HG02798 (cell line): ENCODE data around the gene HMG20A.
A peak's percentile ranks its signal among the peaks of the same experiment; 100 is the strongest.
"Not testable (repeated sequence)": the region's sequence is repeated elsewhere in the genome, so short reads cannot be mapped to it uniquely, and the experiment has no call there.

Experiments
- ATAC-seq: cut with Tn5 transposase; IDR thresholded peaks from one replicate; pipeline ENCODE4 v1.9.1; 2021; ENCODE audit warnings: mild to moderate bottlenecking; ENCODE audit not compliant: unreplicated experiment, poor library complexity

HMG20A gene

DNA sequence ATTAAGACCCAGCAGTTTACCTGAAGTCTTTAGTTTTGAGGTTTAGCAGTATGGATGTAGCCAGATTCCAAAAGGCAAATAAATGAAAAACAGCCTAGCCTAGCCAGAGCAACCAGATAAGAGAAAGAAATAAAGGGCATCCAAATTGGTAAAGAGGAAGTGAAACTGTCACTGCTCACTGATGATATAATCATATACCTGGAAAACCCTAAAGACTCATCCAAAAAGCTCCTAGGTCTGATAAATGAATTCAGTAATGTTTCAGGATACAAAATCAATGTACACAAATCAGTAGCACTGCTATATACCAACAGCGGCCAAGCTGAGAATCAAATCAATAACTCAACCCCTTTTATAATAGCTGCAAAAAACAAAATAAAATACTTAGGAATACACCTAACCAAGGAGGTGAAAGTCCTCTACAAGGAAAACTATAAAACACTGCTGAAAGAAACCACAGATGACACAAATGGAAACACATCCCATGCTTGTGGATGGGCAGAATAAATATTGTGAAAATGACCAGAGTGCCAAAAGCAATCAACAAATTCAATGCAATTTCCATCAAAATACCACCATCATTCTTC is 14.4 kb upstream of the HMG20A start:
- not testable (repeated sequence) for ATAC-seq

DNA sequence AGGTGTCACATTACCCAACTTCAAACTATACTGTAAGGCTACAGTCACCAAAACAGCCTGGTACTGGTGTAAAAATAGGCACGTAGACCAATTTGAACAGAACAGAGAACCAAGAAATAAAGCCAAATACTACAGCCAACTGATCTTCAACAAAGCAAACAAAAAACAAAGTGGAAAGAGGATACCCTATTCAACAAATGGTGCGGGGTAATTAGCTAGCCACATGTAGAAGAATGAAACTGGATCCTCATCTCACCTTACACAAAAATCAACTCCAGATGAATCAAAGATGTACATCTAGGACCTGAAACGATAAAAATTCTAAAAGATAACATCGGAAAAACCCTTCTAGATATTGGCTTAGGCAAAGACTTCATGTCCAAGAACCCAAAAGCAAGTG is 13.8 kb upstream of the HMG20A start:
- ATAC-seq, result no peak

DNA sequence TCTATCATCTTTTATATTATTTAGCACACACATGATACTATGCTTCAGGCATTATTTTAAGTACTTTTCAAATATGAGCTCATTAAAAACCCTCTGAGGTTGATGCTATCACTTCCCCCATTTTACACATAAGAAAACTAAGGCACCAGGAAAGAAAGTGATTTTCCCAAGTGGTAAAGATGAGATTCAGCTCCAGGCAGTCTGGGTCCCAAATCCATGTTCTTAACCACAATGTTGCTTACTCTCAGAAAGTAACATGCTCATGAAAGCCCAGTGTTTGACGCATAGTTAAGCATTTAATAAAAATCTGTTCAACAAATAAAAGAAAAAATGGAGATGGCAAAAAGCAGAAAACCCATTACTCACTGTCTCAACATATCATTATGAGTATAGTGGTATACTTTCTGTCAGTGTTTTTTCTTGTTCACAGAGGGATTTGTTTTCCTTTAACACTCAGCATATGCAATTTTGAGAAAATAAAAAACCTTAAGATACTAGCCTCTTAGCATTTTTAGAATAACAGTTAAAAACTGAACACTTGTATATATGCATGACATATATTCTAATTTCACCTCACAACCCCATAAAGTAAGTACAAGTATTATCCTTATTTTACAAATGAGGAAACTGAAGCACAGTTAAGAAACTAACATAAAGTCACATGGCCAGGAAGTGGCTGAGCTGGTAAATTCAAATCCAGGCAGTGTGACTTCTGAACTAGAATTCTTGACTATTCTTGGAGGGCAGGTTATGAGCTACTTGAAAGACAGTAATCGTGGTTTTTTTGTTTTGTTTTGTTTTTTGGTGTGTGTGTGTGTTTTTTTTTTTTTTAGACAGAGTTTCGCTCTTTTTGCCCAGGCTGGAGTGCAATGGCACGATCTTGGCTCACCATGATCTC is 11.2 kb upstream of the HMG20A start:
- ATAC-seq, result peak; percentile 70

DNA sequence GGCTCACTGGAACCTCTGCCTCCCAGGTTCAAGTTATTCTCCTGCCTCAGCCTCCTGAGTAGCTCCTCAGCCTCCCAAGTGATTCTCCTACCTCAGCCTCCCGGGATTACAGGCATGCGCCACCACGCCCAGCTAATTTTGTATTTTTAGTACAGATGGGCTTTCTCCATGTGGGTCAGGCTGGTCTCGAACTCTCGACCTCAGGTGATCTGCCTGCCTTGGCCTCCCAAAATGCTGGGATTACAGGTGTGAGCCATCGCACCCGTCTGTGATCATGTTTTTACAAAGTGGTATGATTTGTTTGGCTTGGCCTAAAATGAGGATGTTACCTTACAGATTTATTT is 10.6 kb upstream of the HMG20A start:
- not testable (repeated sequence) for ATAC-seq

DNA sequence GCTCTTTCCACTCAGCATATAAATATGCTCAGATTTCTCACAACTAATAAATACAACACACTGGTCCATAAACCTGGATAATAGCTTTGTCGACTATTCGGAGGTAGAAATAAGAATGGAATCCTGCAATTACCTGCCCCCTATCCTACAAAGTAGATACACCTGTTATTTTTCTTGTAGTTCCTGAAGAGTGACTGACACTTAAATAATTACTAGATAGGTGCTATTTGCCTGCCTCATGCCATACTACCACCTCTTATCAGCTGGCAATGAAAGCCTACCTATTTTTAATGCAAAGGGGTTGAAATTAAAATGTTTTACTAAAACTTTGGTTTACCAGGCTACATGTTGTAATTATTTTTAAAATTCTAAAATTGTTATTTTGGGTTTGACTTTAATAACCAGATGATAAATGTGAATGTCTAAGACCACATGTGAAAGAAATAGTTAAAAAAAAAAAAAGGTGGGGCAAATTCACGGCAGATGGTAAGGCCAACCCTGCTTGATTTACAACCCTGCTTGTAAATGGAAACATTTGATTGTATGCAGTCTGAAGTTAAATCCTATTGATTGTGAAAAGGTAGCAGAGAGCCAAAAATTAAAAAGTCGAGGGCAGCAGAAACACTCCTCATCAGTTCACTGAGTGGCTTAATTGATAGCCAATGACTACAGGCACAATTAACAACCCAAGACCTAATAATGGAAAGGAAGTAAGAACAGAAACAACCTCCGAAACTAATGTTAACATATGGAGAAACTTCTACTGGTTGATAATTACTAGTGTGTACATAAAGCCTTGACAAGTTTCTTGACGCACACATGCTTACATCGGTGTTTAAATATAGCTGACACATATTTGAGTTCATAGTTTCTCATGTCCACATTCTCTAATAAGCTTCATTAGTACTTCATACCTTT is 9.7 kb upstream of the HMG20A start:
- ATAC-seq, result no peak

- ATAC-seq, result no peak
Measured at GRCh38 chr15:77411619-77411976, 9.1 kb upstream of the HMG20A start.

DNA sequence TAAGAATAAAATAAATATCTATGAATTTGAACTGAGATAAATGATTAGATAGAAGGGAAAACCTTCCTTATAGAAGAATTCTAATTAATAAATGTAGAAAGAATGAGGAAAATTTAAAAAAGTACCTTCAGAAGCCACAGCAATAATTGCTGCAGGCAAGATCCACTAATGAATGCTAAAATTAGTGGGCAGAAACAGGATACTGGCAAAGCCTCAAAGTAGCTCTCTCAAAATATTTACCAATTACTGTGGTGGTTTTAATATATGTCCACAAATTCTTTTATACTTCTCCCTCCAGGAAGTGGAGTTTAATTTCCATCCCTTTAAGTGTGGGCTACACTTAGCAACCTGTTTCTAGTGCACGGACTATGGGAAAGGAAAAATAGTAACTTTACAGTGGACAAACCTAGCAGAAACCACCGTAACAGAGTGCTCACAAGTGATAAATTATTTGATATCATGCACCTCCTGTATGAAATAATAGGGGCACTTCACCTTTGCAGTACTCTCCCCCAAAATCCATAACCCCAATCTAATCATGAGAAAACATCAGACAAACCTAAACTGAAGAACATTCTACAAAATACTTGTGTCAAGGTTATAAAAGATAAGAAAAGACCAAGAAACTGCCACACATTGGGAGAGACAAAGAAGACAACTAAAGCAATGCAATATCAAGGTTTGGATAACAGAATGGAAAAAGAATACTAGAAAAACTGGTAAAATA is 7.6 kb upstream of the HMG20A start:
- no peak for ATAC-seq

DNA sequence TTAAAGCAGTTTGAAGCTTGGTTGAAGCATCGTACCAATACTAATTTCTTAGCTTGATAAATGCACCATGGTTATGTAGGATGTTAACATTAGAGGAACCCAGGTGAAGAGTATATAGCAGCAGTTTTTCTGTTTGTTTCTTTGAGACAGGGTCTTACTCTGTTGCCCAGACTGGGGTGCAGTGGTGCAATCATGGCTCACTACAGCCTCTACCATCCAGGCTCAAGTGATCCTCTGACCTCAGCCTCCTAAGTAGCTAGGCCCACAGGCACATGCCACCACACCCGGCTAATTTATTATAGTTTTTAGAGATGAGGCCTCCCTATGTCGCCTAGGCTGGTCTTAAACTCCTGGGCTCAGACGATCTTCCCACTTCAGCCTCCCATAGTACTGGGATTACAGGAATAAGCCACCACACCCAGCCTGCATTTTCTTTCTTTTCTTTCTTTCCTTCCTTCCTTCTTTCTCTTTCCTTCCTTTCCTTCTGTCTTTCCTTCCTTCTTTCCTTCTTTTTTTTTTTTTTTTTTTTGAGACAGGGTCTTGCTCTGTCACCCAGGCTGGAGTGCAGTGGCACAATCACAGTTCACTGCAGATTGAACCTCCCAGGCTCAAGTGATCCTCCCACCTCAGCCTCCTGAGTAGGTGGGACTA is 6.9 kb upstream of the HMG20A start:
- ATAC-seq, result no peak

- no peak for ATAC-seq
Measured at GRCh38 chr15:77414789-77415442, 5.8 kb upstream of the HMG20A start.

GRCh38 chr15:77415450-77416147 is 5.1 kb upstream of the HMG20A start:
- no peak for ATAC-seq

- ATAC-seq, result no peak
Measured at GRCh38 chr15:77416148-77416455, 4.6 kb upstream of the HMG20A start.

- ATAC-seq, result no peak
Measured at GRCh38 chr15:77416954-77417353, 3.7 kb upstream of the HMG20A start.

GRCh38 chr15:77417602-77418001 is 3.1 kb upstream of the HMG20A start:
- no peak for ATAC-seq

- ATAC-seq, result no peak
Measured at GRCh38 chr15:77418391-77418965, 2.2 kb upstream of the HMG20A start.

- peak; percentile 9 for ATAC-seq
Measured at GRCh38 chr15:77418966-77419835, 1.5 kb upstream of the HMG20A start.

DNA sequence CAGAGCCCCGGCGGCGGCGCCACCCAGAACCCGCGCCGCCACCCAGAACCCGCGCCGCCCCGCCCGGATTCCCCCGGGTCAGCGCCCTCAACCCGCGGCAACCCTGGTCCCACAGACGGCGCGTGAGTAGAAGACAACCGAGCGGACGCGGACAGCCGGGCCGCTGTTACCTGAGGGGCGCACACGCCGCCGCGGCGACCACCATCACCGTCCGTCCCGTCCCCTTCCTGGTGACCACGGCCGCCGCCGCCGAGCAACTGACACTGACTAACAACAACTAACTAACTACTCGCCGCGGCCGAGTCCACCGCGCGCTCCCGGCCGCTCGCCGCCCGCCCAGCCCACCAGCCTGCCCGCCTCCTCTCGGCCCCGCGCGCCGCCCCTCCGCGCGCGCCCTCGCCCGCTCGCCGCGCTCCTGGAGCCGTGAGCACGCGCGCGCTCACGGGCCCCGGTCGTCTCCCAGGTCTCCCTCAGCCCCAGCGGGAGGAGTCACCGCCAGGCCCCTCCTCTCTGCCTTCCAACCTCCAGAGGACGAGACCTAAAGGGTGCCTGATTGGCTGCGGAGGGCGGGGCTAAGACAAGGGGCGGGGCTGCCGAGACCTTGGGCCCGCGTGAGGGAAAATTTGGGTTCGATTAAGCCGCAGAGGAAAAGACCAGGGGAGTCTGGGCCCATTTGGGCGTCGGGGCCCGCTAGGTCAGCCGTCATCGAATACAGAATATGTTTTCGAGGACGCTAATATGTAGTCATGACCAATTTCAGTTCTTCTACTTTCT is 665 bp upstream of the HMG20A start, which contains the start of gene PEAK1:
PEAK1 (minus strand) TSS at position 269 of the 774 bp plus-strand sequence. CDS start 238,178 bp downstream, outside the sequence.
- peak; percentile 95 for ATAC-seq

DNA sequence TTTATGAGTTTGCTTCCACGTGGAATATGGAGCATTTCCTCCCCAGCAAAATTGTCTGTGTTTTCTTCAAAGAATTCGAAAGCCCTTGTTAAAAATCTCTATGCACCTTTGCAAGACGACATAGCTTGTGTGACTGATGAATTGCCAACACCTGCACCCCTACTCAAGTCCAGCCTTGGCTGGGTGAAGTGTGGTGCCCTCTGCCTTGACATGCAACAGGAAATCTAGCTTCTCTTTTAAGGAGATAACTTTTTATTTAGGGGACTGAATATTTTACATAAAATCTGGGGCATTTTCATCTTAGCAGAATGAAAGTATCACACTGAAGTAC is 647 bp downstream of the HMG20A start:
- ATAC-seq, result no peak
